Measurements from ENCODE around the gene ZFYVE21.

ZFYVE21 gene

DNA sequence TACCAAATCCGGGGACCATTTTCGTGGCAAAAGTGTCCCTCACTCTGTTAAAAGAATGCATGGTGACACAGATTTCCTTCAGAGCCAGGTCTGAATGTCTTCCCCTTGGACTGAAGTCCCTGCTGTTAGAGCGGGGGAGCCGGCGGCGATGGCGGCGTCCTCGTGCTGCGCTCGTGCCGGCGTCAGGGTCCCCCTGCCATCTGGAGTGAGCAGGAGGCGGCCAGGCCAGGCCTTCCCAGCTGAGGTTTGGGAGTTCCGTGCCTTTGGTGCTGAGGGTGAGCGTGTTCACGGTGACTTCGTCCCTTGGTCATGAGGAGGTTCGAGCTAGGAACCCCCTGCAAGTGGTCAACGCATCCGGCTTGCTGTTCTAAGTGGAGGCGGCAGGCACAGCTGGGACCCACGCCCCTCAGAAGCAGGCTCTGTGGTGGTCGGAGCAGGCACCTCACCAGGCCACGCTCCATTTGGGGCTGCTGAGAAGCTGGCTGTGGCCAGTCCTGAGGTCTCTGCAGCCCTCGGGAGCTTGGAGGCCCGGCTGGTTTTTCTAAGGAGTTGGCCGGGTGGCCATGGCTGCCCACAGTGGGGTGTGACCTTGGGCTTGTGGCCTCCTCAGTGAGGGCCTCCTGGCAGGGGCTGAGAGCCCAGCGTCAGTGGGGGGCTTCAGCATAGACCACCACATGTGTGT is 9.5 kb downstream of the ZFYVE21 start:
- DNase-seq (ENCODE audit: extremely low read depth, low read depth) = no peak
- no peak overlapping the region for H3K4me3 ChIP-seq (replicated peaks; ENCODE audit: low read depth, low read length)
- TF ChIP-seq, protein P1, sequence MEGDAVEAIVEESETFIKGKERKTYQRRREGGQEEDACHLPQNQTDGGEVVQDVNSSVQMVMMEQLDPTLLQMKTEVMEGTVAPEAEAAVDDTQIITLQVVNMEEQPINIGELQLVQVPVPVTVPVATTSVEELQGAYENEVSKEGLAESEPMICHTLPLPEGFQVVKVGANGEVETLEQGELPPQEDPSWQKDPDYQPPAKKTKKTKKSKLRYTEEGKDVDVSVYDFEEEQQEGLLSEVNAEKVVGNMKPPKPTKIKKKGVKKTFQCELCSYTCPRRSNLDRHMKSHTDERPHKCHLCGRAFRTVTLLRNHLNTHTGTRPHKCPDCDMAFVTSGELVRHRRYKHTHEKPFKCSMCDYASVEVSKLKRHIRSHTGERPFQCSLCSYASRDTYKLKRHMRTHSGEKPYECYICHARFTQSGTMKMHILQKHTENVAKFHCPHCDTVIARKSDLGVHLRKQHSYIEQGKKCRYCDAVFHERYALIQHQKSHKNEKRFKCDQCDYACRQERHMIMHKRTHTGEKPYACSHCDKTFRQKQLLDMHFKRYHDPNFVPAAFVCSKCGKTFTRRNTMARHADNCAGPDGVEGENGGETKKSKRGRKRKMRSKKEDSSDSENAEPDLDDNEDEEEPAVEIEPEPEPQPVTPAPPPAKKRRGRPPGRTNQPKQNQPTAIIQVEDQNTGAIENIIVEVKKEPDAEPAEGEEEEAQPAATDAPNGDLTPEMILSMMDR (IDR thresholded peaks at IDR 0.05; ENCODE audit: low read depth, low read length, missing control alignments) = no peak

DNA sequence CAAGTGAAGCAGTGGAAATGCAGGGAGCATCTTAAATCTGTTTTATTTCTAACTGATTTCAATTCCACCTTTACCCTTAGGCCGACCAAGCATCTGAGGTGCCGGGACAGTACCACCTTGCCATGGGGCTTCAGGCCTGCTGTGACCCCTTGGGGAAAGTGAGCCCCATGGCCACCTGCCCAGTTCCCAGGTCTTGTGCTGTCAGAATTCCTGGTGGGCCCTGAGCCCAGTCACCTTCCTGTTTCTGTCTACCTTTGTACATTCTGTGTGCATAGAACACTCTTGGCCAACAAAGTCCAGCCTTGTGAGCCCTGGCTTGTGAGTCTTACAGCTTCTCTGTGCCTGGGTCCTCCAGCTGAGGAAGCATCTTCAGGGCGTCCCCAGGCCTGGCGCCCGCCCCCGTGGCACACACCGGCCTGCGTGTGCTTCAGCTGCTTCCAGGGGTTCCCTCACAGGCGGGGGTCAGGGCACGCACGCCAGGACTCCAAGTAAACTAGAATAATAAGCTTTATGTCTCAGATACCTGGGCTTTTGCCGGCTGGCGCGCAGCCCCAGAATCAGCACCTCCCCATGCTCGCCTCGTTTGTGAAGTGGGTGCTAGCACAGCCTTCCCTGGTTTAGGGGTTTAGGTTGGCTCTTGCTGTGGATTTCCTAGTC is 10.3 kb downstream of the ZFYVE21 start:
- DNase-seq (ENCODE audit: extremely low read depth, low read depth) = no peak
- no peak overlapping the region for H3K4me3 ChIP-seq (replicated peaks; ENCODE audit: low read depth, low read length)
- TF ChIP-seq, protein P1 (IDR thresholded peaks at IDR 0.05; ENCODE audit: low read depth, low read length, missing control alignments) = no peak

DNA sequence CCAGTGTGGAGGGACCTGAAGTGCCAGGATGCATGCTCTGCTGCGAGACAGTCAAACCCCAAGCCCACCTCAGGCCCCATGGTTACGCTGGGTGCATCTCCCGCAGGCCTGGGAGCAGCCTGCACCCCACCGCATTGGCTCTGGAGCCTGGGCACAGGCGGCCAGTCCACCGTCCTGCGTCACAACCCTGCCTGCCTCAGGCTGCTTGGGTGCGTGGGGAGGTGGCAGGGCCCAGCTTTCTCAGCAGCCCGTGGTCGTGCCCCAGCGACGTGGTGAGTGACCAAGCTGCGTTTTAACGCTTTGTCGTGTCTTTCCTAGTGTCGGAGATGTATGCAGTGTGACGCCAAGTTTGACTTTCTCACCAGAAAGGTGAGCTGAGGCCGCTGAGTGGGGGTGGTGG is 10.9 kb downstream of the ZFYVE21 start:
- DNase-seq (ENCODE audit: extremely low read depth, low read depth) = no peak
- H3K4me3 ChIP-seq (replicated peaks; ENCODE audit: low read depth, low read length) = no peak overlapping the region
- TF ChIP-seq, protein P1 (IDR thresholded peaks at IDR 0.05; ENCODE audit: low read depth, low read length, missing control alignments) = no peak

DNA sequence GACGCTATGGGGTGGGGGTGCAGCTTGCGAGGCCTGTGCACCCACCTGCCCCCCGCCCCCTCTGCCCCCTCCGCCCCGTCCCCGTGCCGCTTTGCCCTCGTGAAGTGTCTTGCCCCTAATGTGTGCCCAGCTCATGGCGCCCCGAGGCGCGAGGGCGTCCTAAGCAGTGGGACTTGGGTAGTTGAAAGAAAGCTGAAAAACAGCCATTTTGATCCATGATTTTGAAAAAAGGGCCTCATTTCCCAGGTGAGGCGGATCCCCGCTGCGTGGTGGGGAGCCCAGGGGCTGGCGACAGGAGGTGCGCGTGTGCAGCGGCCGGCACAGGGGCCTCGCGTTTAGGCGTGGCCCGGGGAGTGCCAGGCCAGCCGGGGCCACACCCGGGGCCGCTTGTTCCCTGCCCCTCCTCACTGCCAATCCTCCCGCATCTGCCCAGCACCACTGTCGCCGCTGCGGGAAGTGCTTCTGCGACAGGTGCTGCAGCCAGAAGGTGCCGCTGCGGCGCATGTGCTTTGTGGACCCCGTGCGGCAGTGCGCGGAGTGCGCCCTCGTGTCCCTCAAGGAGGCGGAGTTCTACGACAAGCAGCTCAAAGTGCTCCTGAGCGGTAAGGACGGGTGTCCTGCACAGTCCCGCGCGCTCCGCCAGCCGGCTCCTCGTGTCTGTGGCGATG is 11.8 kb downstream of the ZFYVE21 start:
- DNase-seq (ENCODE audit: extremely low read depth, low read depth) = no peak
- H3K4me3 ChIP-seq (replicated peaks; ENCODE audit: low read depth, low read length) = no peak overlapping the region
- TF ChIP-seq, protein P1 (IDR thresholded peaks at IDR 0.05; ENCODE audit: low read depth, low read length, missing control alignments) = no peak

DNA sequence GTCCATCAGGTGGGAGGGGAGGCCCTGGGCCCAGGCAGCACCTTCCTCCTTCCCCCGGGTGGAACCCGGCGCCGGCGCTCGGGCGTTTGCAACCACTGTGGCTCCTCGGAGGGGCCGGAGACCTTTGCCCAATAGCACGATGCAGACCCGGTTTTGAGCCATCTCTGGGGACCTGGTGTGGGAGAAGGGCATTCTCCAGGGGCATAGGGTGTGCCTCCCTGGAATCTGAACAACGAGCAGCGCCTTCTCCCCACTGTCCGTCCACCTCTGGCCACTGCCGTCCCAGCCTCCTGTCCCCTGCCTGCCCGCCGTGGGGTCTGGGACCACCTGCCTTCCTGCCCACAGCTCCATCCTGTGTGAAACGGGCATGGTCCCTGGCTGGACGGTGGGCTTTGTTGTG is 12.5 kb downstream of the ZFYVE21 start:
- DNase-seq (ENCODE audit: extremely low read depth, low read depth) = no peak
- TF ChIP-seq, protein P1 (IDR thresholded peaks at IDR 0.05; ENCODE audit: low read depth, low read length, missing control alignments) = no peak
- H3K4me3 ChIP-seq (replicated peaks; ENCODE audit: low read depth, low read length) = no peak overlapping the region

DNA sequence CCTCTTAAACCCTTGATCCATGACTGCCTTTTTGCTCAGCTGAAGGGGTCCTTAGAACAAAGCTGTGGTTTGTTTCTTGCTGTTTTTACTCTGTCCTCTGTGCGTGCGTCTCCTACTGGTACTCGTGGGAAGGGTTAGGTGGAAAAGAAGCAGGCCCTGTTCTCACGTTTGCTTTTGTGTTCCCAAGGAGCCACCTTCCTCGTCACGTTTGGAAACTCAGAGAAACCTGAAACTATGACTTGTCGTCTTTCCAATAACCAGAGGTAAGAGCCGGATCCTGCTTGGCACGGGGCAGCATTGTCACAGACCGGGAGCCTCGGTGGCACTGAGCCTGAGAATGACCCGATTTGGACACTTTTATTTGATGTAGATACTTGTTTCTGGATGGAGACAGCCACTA is 13.1 kb downstream of the ZFYVE21 start:
- no peak overlapping the region for H3K4me3 ChIP-seq (replicated peaks; ENCODE audit: low read depth, low read length)
- TF ChIP-seq, protein P1 (IDR thresholded peaks at IDR 0.05; ENCODE audit: low read depth, low read length, missing control alignments) = no peak
- DNase-seq (ENCODE audit: extremely low read depth, low read depth) = no peak
